ENCODE data around the gene KCNK1.

KCNK1 gene

DNA sequence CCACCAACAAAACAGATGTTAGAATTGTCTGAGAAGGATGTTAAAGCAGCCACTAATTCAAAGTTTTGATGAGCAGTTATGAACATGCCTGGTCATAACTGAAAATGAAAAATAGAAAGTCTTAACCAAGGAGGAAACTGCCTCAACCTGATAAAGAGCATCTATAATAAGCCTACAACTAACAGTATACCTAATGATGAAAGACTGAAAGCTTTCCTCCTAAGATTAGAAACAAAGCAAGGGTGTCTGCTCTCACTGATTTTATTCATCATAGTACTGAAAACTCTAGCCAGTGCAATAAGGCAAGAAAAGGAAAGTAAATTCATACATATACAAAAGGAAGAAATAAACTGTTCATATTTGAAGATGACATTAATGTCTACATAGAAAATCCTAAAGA, 82.0 kb downstream of the KCNK1 start:
- DNase-seq (ENCODE audit: low read depth in 1 of 2, low spot score in 1 of 2): no peak

DNA sequence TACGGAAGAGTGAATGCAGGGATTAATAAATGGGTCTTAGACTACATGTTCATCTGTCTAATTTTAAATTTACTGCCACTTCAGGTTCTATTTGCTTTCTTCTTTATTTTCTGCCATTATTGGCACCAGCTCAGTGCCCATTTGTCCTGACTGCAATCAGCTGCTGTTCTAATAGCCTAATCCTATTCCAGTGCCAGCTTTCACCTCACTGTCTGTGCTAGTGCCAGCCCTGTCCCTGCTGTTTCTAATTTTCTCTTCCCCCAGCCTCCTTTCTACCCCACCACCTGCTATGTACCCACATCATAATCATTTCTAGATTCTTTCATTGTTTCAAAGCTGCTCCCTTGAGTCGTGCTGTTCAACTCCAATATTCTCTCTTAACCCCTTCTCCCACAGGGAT, 86.4 kb downstream of the KCNK1 start:
- DNase-seq (ENCODE audit: low read depth in 1 of 2, low spot score in 1 of 2): no peak

DNA sequence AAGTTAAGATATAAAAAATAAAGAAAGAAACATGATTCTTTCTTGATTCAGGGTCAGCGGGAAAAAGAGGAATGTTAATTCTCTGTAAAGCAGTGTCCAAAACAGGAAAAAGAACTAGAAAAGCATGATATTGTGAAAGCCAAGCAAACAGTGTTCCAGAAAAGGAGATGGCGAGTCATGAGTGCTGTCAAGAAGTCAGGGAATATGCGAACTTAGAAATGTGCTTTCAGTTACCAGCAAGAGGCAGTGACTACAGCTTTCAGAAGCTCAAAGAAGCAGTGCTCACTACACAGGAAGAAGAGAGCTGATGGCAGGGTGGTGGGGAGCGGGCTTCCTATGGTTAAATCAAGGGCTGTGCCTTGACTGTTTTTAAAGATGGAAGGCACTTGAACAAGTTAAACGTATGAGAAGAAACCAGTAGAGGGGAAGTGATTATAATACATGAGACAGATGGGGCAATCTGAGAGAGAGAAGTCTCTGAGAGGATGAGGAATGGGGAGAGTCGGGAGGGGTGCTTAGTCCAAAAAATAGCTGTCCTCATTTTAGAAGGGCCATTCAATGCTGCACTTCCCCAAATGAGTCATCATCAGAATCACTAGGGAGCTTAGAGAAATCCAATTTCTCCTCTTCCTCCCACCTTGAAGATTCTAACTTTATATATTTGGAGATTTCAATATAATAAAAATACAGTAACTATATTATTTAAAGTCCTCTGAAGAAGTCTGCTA, 90.4 kb downstream of the KCNK1 start:
- no peak for DNase-seq (ENCODE audit: low read depth in 1 of 2, low spot score in 1 of 2)

DNA sequence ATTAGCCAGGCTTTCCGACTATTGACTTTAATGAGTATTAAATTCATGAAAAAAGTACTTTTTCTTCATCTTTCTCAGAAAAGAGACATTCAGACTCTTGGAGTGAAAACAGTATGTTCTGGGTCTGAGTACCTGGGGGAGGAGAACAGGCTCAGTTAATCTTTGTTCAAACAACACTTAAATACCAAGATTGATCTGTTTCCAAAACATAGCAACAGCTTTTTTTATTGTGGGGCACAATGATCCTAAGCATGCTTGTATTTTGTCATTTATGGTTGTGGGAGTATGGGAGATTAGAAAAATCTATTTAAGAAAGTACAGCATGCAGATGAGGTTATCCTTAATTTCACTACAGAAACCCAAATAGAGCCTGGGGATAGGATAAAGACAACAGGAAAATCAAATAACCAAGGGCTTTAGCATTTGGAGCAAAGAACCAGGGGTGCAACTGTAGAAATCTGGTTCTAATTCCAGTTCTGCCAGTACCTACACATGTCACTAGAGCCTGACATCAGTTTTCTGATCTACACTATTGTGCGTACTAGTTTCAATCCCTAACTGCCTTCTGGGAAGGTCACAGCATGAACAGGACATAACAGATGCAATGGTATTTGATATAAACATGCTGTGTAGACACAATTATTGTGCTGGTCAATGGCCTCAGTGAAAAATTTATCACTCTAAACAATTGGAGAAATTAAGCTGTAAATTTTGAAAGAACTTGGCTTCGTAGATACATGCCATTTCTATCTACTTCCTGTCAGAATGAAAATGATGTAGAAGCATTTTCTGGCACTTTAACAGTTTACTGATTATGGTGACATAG, 91.2 kb downstream of the KCNK1 start:
- DNase-seq (ENCODE audit: low read depth in 1 of 2, low spot score in 1 of 2): no peak

DNA sequence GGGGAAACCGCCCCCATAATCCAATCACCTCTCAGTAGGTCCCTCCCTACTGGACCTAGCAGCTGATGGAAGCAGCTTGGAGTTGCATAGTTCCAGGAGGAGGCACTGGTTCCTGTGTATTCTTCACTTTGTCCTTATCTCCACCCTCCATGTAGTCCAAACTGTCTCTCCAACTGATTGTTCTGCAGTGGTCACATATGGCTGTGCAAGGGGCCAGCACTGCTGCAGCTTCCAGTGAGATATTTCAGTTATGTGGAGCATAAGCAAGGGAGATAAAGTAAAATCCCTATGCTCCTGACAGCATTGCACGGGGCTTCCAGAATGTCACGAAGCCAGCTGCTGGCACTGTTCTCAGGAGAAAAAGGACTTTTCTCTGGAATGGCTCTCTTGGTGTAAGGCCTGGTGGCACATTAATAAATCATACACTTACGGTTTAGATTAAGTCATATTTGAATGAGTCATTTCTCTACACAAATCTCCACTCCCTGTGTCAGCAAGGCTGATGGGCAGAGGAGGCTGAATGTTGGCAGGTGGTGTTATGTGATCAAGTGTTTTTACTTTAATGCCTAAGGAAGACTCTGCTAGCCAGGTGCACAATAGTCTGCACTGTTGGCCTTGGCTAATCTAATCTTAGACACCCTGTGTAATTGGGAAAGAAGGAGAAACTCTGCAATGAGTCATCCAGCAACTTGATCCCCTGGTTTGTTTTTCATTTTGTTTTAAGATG, 93.4 kb downstream of the KCNK1 start:
- no peak for DNase-seq (ENCODE audit: low read depth in 1 of 2, low spot score in 1 of 2)

DNA sequence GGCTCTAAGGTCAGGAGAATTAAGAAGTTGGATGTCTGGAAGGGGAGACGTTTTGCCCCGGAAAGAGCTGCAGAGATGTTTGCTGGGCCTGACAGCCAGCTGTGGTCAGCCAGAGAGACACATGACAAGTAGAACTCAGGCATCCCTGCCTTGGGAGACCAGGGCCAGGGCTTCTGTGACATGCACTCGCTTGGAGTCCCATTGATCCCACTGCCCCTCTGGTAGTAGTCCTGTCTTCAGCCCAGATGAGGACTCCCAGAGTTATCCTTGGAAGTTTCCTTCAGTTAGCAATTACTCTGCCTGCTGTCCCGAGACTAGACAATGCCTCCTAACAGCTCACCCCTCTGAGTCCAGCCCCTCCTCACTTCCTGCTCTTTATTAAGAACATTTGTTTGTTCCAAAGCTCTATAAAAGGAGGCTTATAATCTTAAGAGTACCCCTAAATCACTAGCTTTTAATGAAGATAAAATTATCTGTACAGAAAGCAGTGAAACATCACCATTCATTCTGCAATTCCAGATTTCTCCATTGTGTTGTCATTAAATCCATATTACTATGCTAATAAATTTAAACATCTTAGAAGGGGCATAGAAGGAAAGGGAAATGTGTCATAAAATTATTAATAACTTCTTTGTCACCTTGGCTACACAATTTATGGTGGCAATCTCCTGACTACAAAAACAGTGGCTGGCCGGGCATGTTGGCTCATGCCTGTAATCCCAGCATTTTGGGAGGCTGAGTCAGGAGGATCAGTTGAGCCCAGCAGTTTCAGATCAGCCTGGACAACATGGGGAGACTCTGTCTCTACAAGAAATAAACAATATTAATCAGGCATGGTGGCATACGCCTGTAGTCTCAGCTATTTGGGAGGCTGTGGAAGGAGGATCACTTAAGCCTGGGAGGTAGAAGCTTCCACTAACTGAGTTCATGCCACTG, 94.2 kb downstream of the KCNK1 start:
- no peak for DNase-seq (ENCODE audit: low read depth in 1 of 2, low spot score in 1 of 2)

DNA sequence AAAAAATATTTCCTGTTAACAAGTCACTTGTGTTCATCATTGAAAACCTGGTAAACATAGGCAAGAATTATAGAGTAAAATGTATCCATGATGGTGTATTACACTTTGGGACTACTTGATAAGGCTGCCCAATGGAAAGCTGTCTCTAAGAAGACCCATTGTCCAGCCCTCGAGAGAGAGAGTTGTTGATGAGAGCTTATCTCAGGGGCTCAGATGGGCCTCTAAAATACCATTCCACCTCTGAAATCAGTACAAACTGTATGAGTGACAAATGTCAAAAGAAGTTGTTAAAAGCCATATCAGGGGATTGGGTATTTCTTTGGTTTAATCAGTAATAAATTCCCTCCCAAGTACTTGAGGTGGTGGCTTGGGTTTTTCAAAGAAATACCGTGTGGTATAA, 96.1 kb downstream of the KCNK1 start:
- DNase-seq (ENCODE audit: low read depth in 1 of 2, low spot score in 1 of 2): no peak

DNA sequence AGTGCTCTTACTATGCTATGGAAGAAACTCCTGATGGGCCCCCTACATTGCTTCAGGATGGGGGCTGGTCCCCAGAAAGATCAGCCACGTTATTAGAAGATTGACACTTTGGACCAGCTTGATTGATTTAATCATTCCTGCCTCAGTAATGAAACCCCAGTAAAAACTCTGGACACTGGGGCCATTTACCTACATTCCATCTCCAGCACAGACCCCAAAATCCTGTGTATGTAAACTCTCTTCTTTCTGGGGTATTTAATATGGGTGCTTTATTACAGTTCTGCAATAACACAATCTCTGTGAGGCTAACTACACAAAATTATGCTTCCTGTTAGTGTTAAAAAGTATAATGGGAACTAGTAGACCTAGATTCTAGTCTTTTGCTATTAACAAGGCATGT, 96.6 kb downstream of the KCNK1 start:
- no peak for DNase-seq (ENCODE audit: low read depth in 1 of 2, low spot score in 1 of 2)

DNA sequence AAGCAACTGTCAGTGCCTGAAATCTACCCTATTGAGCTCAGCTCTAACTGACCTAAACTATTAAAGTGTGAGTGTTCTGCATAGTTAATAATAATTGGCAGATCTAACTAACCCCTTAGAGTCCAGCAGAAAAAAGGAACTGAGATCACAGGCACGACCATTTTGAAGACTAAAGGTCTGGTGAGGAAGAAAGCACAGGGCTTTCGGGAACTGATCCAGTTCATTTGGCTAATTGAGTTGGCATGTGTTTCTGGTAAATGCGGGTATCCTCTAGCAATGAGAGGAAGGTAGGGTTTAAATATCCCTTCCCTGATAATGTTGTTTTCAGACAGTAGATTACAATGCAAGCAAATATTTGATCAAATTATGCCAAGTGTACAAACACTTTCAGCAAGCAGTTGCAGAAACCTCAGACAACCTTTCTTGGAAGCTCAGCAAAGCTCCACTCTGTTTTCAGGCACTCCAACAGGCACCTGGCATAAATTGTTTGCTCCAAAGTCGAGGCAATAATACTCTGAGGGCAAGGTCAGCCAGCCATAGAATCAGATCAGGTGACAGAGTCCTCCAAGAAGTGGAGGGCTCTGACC, 100.8 kb downstream of the KCNK1 start:
- no peak for DNase-seq (ENCODE audit: low read depth in 1 of 2, low spot score in 1 of 2)

DNA sequence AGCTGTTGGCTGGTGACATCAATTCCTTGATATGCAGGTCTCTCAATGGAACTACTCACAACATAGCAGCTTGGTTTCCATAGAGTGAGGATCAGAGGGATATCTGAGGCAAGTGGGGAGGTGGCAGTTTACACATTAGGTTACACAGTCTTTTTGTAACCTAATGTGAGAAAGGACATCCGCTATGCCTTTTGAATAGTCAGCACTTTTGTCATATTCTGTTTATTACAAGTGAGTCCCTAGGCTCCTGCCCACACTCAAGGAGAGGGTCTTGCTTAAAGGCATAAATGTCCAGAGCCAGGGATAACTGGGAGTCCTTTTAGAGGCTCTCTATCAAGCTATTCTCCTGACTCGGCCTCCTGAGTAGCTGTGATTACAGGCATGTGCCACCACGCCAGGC, 104.2 kb downstream of the KCNK1 start:
- no peak for DNase-seq (ENCODE audit: low read depth in 1 of 2, low spot score in 1 of 2)

DNA sequence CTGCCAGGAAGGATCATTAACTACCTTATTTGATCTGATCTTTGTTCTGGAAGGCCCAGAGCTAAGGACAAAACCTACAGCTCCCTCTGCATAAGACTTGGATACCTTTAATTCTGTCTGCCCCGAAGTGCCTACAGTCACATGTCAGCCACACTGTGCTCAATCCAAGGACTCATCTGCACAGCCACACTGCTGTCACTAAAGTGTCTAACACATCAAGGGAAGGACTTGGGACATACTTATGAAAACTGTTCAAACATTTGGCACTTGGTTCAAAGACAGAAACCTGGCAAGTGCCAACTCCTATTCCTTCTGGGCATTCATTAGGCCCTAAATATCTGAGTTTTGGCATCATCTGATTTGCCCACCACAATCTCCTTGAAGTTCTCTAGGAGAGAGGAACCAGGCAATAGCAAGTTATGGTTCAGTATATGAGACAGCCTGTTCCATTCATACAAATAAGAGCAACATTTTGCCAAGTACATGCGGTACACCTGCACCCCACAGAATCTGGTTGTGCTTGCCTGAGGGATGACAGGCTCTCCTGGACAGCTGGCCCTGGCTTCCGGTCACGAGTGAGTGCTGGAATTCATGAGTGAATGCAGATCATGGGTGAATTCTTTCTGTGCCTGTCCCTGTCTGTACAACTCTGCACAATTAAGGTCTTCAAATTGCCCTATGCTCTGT, 105.9 kb downstream of the KCNK1 start:
- DNase-seq (ENCODE audit: low read depth in 1 of 2, low spot score in 1 of 2): no peak

DNA sequence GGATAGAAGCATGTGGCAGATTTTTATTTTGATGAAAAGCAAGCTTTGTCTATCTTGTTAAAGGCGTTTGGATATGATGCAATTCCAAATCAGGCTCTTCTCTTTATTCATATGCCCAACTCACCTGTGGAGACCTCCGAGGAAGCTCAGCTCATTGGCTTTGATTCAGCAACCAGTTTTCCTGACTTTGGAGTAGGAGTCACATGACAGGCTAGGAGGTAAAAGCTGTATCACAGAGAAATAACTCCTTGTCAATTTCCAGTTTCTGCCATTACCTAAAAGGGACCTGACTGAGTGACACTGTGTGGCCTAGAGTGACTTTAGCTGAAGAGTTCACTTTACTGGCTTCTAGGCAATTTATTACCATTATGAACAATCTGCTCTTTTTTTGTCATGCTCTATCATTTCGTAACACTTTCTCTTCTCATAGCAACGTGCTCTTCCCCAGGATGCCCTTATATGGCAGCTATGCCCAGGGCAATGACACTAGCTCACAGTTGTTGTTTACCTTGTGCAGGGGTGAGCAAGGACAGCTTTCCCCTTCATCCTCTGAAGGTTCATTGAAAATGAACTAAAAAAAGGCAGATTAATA, 107.2 kb downstream of the KCNK1 start:
- DNase-seq (ENCODE audit: low read depth in 1 of 2, low spot score in 1 of 2): no peak

Data from activated CD4-positive, alpha-beta T cell treated with anti-CD3 and anti-CD28 coated beads, Interleukin-2, amount 50 U/mL, for 24 hours (primary cell).